Activated CD4-positive, alpha-beta T cell treated with anti-CD3 and anti-CD28 coated beads for 36 hours (primary cell): ENCODE results near the gene GOLGA8N. TPM values are rescaled to one million over a fixed set of nuclear protein-coding genes. Genes with fewer than 3 reads are reported as not detected.
"Not testable (repeated sequence)": the region's sequence is repeated elsewhere in the genome, so short reads cannot be mapped to it uniquely, and the experiment has no call there.

ENCODE experiments used
- ATAC-seq: fragments of 200-7000 bp; cut with Tn5 transposase; one replicate; pipeline ENCODE4 v1.10.0; 2021; ENCODE audit warnings: mild to moderate bottlenecking, moderate library complexity
- CTCF ChIA-PET: fragments of 350-600 bp; sonication (Branson Sonifier 250); formaldehyde crosslinking; loops from one replicate; lab custom pipeline; 2021; ENCODE audit warnings: antibody characterized with exemption; lab: Charles Lee
- POLR2A ChIA-PET: fragments of 350-600 bp; sonication (Branson Sonifier 250); formaldehyde crosslinking; loops from one replicate; lab custom pipeline; 2021; ENCODE audit warnings: antibody characterized with exemption, inconsistent platforms; lab: Charles Lee
- DNase-seq: peaks from one replicate; pipeline ENCODE4 v3.0.0-alpha.2; 2020
- H3K27ac Mint-ChIP-seq: one replicate; pipeline ENCODE4 v1.8.0; 2021; ENCODE audit warnings: mixed read lengths
- H3K27me3 Mint-ChIP-seq: one replicate; pipeline ENCODE4 v1.8.0; 2021; ENCODE audit warnings: mixed read lengths
- H3K36me3 Mint-ChIP-seq: one replicate; pipeline ENCODE4 v1.8.0; 2021; ENCODE audit warnings: low read depth, mixed read lengths
- H3K4me1 Mint-ChIP-seq: one replicate; pipeline ENCODE4 v1.8.0; 2021; ENCODE audit warnings: mixed read lengths
- H3K4me3 Mint-ChIP-seq: one replicate; pipeline ENCODE4 v1.8.0; 2021; ENCODE audit warnings: mild to moderate bottlenecking, moderate library complexity, mixed read lengths
- H3K9me3 Mint-ChIP-seq: one replicate; pipeline ENCODE4 v1.8.0; 2021; ENCODE audit warnings: low read depth, mixed read lengths
- intact Hi-C, 2 experiments: fragments of 100-400 bp; cut with DNase I in 1 of 2; cut with micrococcal nuclease in 1 of 2; formaldehyde crosslinking; loops; one replicate each; pipeline versions ENCODE4 v1.14.2 to v1.15.1; 2022 to 2024; cut with DNase I, micrococcal nuclease
- total RNA-seq, 2 experiments: library from RNA; stranded (reverse); gene quantifications; one replicate each; pipeline ENCODE4 v1.2.3, GENCODE V29; 2021

GOLGA8N gene
- 1 to 10 TPM; 2.2 to 2.4 TPM for total RNA-seq

GRCh38 chr15:32593151-32593550, at the start of gene GOLGA8N:
GOLGA8N (plus strand) TSS chr15:32593456.
- H3K4me3 Mint-ChIP-seq, CTCF ChIA-PET, intact Hi-C loops, DNase-seq, POLR2A ChIA-PET, H3K27me3 Mint-ChIP-seq, H3K27ac Mint-ChIP-seq, H3K36me3 Mint-ChIP-seq, H3K4me1 Mint-ChIP-seq, H3K9me3 Mint-ChIP-seq, ATAC-seq: not testable (repeated sequence)

- H3K9me3 Mint-ChIP-seq, CTCF ChIA-PET, H3K27me3 Mint-ChIP-seq, H3K36me3 Mint-ChIP-seq, intact Hi-C loops, POLR2A ChIA-PET, H3K4me3 Mint-ChIP-seq, DNase-seq, H3K4me1 Mint-ChIP-seq, ATAC-seq, H3K27ac Mint-ChIP-seq: not testable (repeated sequence)
Observed at GRCh38 chr15:32543456-32543855, 49.8 kb upstream of the GOLGA8N start.

- DNase-seq, H3K4me1 Mint-ChIP-seq, POLR2A ChIA-PET, H3K27me3 Mint-ChIP-seq, H3K9me3 Mint-ChIP-seq, H3K27ac Mint-ChIP-seq, H3K36me3 Mint-ChIP-seq, intact Hi-C loops, ATAC-seq, CTCF ChIA-PET, H3K4me3 Mint-ChIP-seq: not testable (repeated sequence)
Observed at GRCh38 chr15:32545129-32545528, 48.1 kb upstream of the GOLGA8N start.

GRCh38 chr15:32554587-32554986, 38.7 kb upstream of the GOLGA8N start:
- CTCF ChIA-PET, H3K27ac Mint-ChIP-seq, H3K9me3 Mint-ChIP-seq, intact Hi-C loops, DNase-seq, H3K36me3 Mint-ChIP-seq, POLR2A ChIA-PET, H3K4me1 Mint-ChIP-seq, H3K4me3 Mint-ChIP-seq, ATAC-seq, H3K27me3 Mint-ChIP-seq: not testable (repeated sequence)

GRCh38 chr15:32562198-32562597, 31.1 kb upstream of the GOLGA8N start:
- H3K36me3 Mint-ChIP-seq, H3K4me3 Mint-ChIP-seq, intact Hi-C loops: not testable (repeated sequence)

GRCh38 chr15:32568988-32569387, 24.3 kb upstream of the GOLGA8N start:
- H3K27ac Mint-ChIP-seq, H3K36me3 Mint-ChIP-seq, ATAC-seq, H3K4me1 Mint-ChIP-seq, H3K27me3 Mint-ChIP-seq, POLR2A ChIA-PET, DNase-seq, intact Hi-C loops, CTCF ChIA-PET, H3K4me3 Mint-ChIP-seq, H3K9me3 Mint-ChIP-seq: not testable (repeated sequence)

More at GRCh38 chr15:32562198-32562597, 31.1 kb upstream of the GOLGA8N start:
- H3K4me1 Mint-ChIP-seq, POLR2A ChIA-PET, H3K27ac Mint-ChIP-seq, ATAC-seq, H3K9me3 Mint-ChIP-seq, H3K27me3 Mint-ChIP-seq, DNase-seq, CTCF ChIA-PET: not testable (repeated sequence)

- peak overlapping the region; percentile 30 for H3K4me3 Mint-ChIP-seq
- POLR2A ChIA-PET, intact Hi-C loops, H3K9me3 Mint-ChIP-seq, H3K27me3 Mint-ChIP-seq, H3K4me1 Mint-ChIP-seq, H3K36me3 Mint-ChIP-seq, ATAC-seq, DNase-seq, CTCF ChIA-PET: not testable (repeated sequence)
- H3K27ac Mint-ChIP-seq, result peak overlapping the region; percentile 35
Observed at GRCh38 chr15:32578482-32578881, 14.8 kb upstream of the GOLGA8N start.

- POLR2A ChIA-PET, intact Hi-C loops, H3K27me3 Mint-ChIP-seq, CTCF ChIA-PET, H3K4me3 Mint-ChIP-seq, H3K36me3 Mint-ChIP-seq, H3K4me1 Mint-ChIP-seq, ATAC-seq, H3K9me3 Mint-ChIP-seq, H3K27ac Mint-ChIP-seq, DNase-seq: not testable (repeated sequence)
Observed at GRCh38 chr15:32585844-32586243, 7.4 kb upstream of the GOLGA8N start.

GRCh38 chr15:32609518-32609917, 16.3 kb downstream of the GOLGA8N start:
- DNase-seq, intact Hi-C loops, H3K36me3 Mint-ChIP-seq, CTCF ChIA-PET, H3K27ac Mint-ChIP-seq, H3K27me3 Mint-ChIP-seq, H3K9me3 Mint-ChIP-seq, ATAC-seq, POLR2A ChIA-PET, H3K4me1 Mint-ChIP-seq, H3K4me3 Mint-ChIP-seq: not testable (repeated sequence)

GRCh38 chr15:32610719-32611118, 17.5 kb downstream of the GOLGA8N start:
- DNase-seq, intact Hi-C loops, H3K4me1 Mint-ChIP-seq, H3K36me3 Mint-ChIP-seq, POLR2A ChIA-PET, ATAC-seq, H3K27me3 Mint-ChIP-seq, CTCF ChIA-PET, H3K27ac Mint-ChIP-seq, H3K4me3 Mint-ChIP-seq, H3K9me3 Mint-ChIP-seq: not testable (repeated sequence)

- Mint-ChIP-seq H3K4me3 (peak overlapping the region; percentile 85), H3K36me3 (peaks cover 12% of the 10 kb centered on the region), H3K27ac (peak overlapping the region; percentile 97)
- DNase-seq, CTCF ChIA-PET, H3K9me3 Mint-ChIP-seq, intact Hi-C loops, H3K27me3 Mint-ChIP-seq, H3K4me1 Mint-ChIP-seq: not testable (repeated sequence)
- ATAC-seq, result peak; percentile 37
- POLR2A ChIA-PET, result interaction anchor here (0.6 kb wide), 1 partner anchor 1989 kb away, joined by 3 read pairs; the partner anchor contains the start of gene ARHGAP11B
Observed at GRCh38 chr15:32614712-32615050, 21.4 kb downstream of the GOLGA8N start.

GRCh38 chr15:32615051-32615870, 22.0 kb downstream of the GOLGA8N start, which contains the start of gene ARHGAP11A:
ARHGAP11A (plus strand) TSS chr15:32615504; CDS start chr15:32616212, 708 bp downstream.
- H3K27me3 Mint-ChIP-seq, H3K9me3 Mint-ChIP-seq, H3K4me1 Mint-ChIP-seq, intact Hi-C loops: not testable (repeated sequence)
- POLR2A ChIA-PET, result interaction anchor here (0.6 kb wide), 1 partner anchor 1989 kb away, joined by 3 read pairs; the partner anchor contains the start of gene ARHGAP11B
- ATAC-seq (peak; percentile 88), DNase-seq (peak; percentile 93)
- Mint-ChIP-seq H3K36me3 (peaks cover 12% of the 10 kb centered on the region), H3K4me3 (peak within 1 kb of the TSS; percentile 85), H3K27ac (peak within 1 kb of the TSS; percentile 97)
- CTCF ChIA-PET, result interaction anchor here (0.6 kb wide), 1 partner anchor 42 kb away, joined by 3 read pairs; no protein-coding TSS in a partner anchor
